Ovary (tissue), 3 donors: ENCODE results near the gene GPATCH8.

Experiments
- CTCF ChIP-seq, 3 donors: fragments of 450-650 bp in 2 of 3; fragments of 200-600 bp in 1 of 3; IDR thresholded peaks; one replicate each; pipeline versions ENCODE4 v1.5.1 to v1.8.0; 2016 to 2022; ENCODE audit warnings: antibody characterized with exemption in 3 of 3, mild to moderate bottlenecking in 1 of 3
- EP300 ChIP-seq: sonication (generic); formaldehyde crosslinking; IDR thresholded peaks from one replicate; pipeline ENCODE4 v1.6.1; 2017; ENCODE audit warnings: antibody characterized with exemption
- POLR2A ChIP-seq: fragments of 450-650 bp; IDR thresholded peaks from one replicate; pipeline ENCODE4 v1.6.1; 2017; ENCODE audit warnings: antibody characterized with exemption, mild to moderate bottlenecking, moderate library complexity
- donor health status: DM: no; HTN: no; CAD: no.

GRCh38 chr17:44499722-44500121 lies 3.5 kb downstream of the GPATCH8 start:
- TF ChIP-seq CTCF (IDR thresholded peaks at IDR 0.05) (no peak), POLR2A (no peak), EP300 (no peak)
